Measurements from ENCODE around the gene ANTXRL. TPM values are rescaled to one million over a fixed set of nuclear protein-coding genes. Genes with fewer than 3 reads are reported as not detected.
"Not testable (repeated sequence)": the region's sequence is repeated elsewhere in the genome, so short reads cannot be mapped to it uniquely, and the experiment has no call there.

ANTXRL gene
- total and polyA plus RNA-seq, 10 of the 15 experiments (the other 5 are each of a cell fraction or from before 2014, with no cell fraction given) = not detected

- TF ChIP-seq SPI1 (IDR thresholded peaks at IDR 0.05; ENCODE audit: borderline replicate concordance, insufficient read depth, low read depth, low read length) = peak; percentile 62; the same call in 1 of the 2 replicates
- TF ChIP-seq POLR2AphosphoS2 (IDR thresholded peaks at IDR 0.05; ENCODE audit: low read depth, low read length) = no peak
- TF ChIP-seq DPF2 (IDR thresholded peaks at IDR 0.05) = 0 out of 2 replicates have a peak, but pooled peaks have one; percentile 12
- TF ChIP-seq BCLAF1 (IDR thresholded peaks at IDR 0.05) = no peak
- peak; percentile 56; the same call in 1 of the 2 replicates for TF ChIP-seq CREB1 (IDR thresholded peaks at IDR 0.05; ENCODE audit: low read depth)
Observed at GRCh38 chr10:46268076-46268881, 18.5 kb upstream of the ANTXRL start (continued).

- H3K79me2 ChIP-seq (ENCODE audit: control insufficient read depth, insufficient read depth, low read length); intact Hi-C loops (cut with micrococcal nuclease; ENCODE audit: unreplicated experiment); BruUV-seq (replicated peaks); H3K27me3 ChIP-seq (replicated peaks in 1 of 2; ENCODE audit: control insufficient read depth in 2 of 2, insufficient read depth in 2 of 2, low read length in 1 of 2); RAD21 ChIA-PET (ENCODE audit: unreplicated experiment); CTCF ChIA-PET; H4K20me1 ChIP-seq (ENCODE audit: control insufficient read depth, insufficient read depth); DNase-seq (ENCODE audit: low read depth, low spot score); ATAC-seq; POLR2A ChIA-PET; H3K36me3 ChIP-seq (ENCODE audit: control insufficient read depth in 2 of 2, insufficient read depth in 2 of 2, low read length in 1 of 2); FAIRE-seq; H3K9me3 ChIP-seq (replicated peaks; ENCODE audit: control insufficient read depth, insufficient read depth, low read length); in situ Hi-C loops (cut with MboI): not testable (repeated sequence)
- 45% methylated on average over 3 of the region's 3 CpGs for WGBS (ENCODE audit: insufficient coverage, insufficient replicate concordance, low lambda C conversion rate, missing lambda C conversion rate)
- TF ChIP-seq SPI1 (IDR thresholded peaks at IDR 0.05; ENCODE audit: borderline replicate concordance, insufficient read depth, low read depth, low read length) = 0 out of 2 replicates have a peak, but pooled peaks have one; percentile 26
- TF ChIP-seq POLR2A (IDR thresholded peaks at IDR 0.05; ENCODE audit: low read depth, low read length) = peak; percentile 32; the same call in 1 of the 2 replicates
- TF ChIP-seq TCF12 (IDR thresholded peaks at IDR 0.05; ENCODE audit: low read depth, low read length) = peak; percentile 53; the same call in 1 of the 2 replicates
- peak; percentile 39; the same call in 1 of the 2 replicates for TF ChIP-seq TAF1 (IDR thresholded peaks at IDR 0.05; ENCODE audit: borderline replicate concordance, low read depth, low read length)
- Histone ChIP-seq H3K4me3 (peak overlapping the region; percentile 55; the same call in 1 of the 2 replicates), H2AFZ (ENCODE audit: control insufficient read depth, low read depth, low read length) (peak overlapping the region; percentile 65), H3K9ac (ENCODE audit: control insufficient read depth, insufficient read depth, low read length) (peak overlapping the region; percentile 64), H3K4me1 (ENCODE audit: control insufficient read depth, insufficient read depth, low read length) (peaks cover 35% of the 10 kb centered on the region), H3K4me2 (ENCODE audit: control insufficient read depth, insufficient read depth) (peak overlapping the region; percentile 80), H3K27ac (ENCODE audit: control insufficient read depth, insufficient read depth) (peak overlapping the region; percentile 73)
- SMC1A ChIA-PET (ENCODE audit: uncharacterized antibody, unreplicated experiment) = interaction anchor here (1.4 kb wide), 1 partner anchor 30 kb away, joined by 3 read pairs; no protein-coding TSS in a partner anchor
Observed at GRCh38 chr10:46269554-46270053, 17.2 kb upstream of the ANTXRL start.
